ENCODE measurements around the gene SERPINB7. TPM values are rescaled to one million over a fixed set of nuclear protein-coding genes. Genes with fewer than 3 reads are reported as not detected.

SERPINB7 gene
- total and polyA plus RNA-seq, 2 of the 8 experiments (the other 6 are each of a cell fraction or from before 2014, with no cell fraction given): not detected

DNA sequence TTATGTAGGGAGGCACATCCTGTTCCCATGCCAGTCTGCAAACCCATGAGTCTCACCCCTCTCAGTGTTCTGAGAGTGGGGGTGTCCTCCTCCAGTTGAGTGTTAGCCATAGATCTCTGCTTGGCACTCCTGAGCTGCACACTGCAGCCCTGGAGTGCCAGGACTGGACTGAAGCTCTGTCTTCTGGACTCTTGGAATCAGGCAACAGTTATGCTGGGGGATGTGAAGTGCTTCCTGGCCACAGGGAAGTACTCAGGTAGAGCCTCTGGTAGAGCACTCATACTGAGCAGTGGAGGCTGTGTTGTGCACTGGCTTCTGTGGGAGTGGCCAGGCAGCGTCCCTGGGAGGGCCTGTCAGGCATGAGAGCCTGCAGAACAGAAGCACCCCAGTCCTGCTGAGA, 43.0 kb downstream of the SERPINB7 start:
- Histone ChIP-seq H3K4me1 (replicated peaks in 1 of 4; ENCODE audit: control insufficient read depth in 3 of 4, insufficient read depth in 4 of 4, low read length in 3 of 4) (no peaks in the 10 kb centered on the region), H4K5ac (ENCODE audit: insufficient read length, low read depth, low read length) (no peak overlapping the region), H3K9ac (replicated peaks in 1 of 4; ENCODE audit: extremely low read depth in 1 of 4, low read depth in 3 of 4, low read length in 3 of 4) (no peak overlapping the region), H3K4ac (replicated peaks; ENCODE audit: insufficient read length, low read depth, low read length) (no peak overlapping the region), H2BK12ac (ENCODE audit: low read depth, low read length) (no peak overlapping the region), H2BK5ac (ENCODE audit: low read depth, low read length) (no peak overlapping the region), H3K27ac (ENCODE audit: low read depth, low read length) (no peak overlapping the region), H2BK120ac (replicated peaks; ENCODE audit: low read depth, low read length) (no peak overlapping the region), H4K20me1 (replicated peaks in 1 of 2; ENCODE audit: control insufficient read depth in 1 of 2, insufficient read depth in 2 of 2, low read length in 2 of 2) (no peaks in the 10 kb centered on the region), H3K14ac (ENCODE audit: insufficient read length) (no peak overlapping the region), H3K36me3 (ENCODE audit: control insufficient read depth in 2 of 4, insufficient read depth in 4 of 4, low read length in 3 of 4) (no peaks in the 10 kb centered on the region), H4K8ac (ENCODE audit: extremely low read depth, insufficient read depth, low read length) (no peak overlapping the region), H2AFZ (ENCODE audit: low read length) (no peak overlapping the region), H2BK15ac (ENCODE audit: low read length) (no peak overlapping the region), H3K79me1 (ENCODE audit: low read depth, low read length) (no peaks in the 10 kb centered on the region), H3K23ac (ENCODE audit: insufficient read length) (no peak overlapping the region), H3K23me2 (ENCODE audit: low read depth, low read length) (no peaks in the 10 kb centered on the region), H3K79me2 (ENCODE audit: control insufficient read depth in 1 of 2, insufficient read depth in 2 of 2, low read length in 2 of 2) (no peaks in the 10 kb centered on the region), H3K4me3 (ENCODE audit: extremely low read depth in 1 of 4, insufficient read depth in 2 of 4, low read depth in 3 of 4, low read length in 4 of 4) (no peak overlapping the region), H3K9me3 (ENCODE audit: insufficient read depth in 2 of 2, low read depth in 1 of 2, low read length in 1 of 2) (no peaks in the 10 kb centered on the region), H2BK20ac (ENCODE audit: low read length) (no peak overlapping the region), H4K91ac (replicated peaks; ENCODE audit: insufficient read length, low read length) (no peak overlapping the region), H3K4me2 (ENCODE audit: insufficient read depth in 1 of 2, low read depth in 2 of 2, low read length in 2 of 2) (no peak overlapping the region), H3K56ac (replicated peaks; ENCODE audit: insufficient read length, low read depth, low read length) (no peak overlapping the region), H3K27me3 (replicated peaks in 1 of 4; ENCODE audit: control insufficient read depth in 3 of 4, extremely low read depth in 1 of 4, insufficient read depth in 3 of 4, low read length in 3 of 4) (no peaks in the 10 kb centered on the region), H3K18ac (ENCODE audit: extremely low read depth, low read length) (no peak overlapping the region), H2AK5ac (ENCODE audit: low read depth, low read length) (no peak overlapping the region)
- TF ChIP-seq SUZ12 (IDR thresholded peaks at IDR 0.05; ENCODE audit: low read length) (no peak), CHD2 (IDR thresholded peaks at IDR 0.05; ENCODE audit: low read length) (no peak), KDM4A (IDR thresholded peaks at IDR 0.05; ENCODE audit: low read depth, low read length, severe bottlenecking) (no peak), TAF7 (optimal IDR thresholded peaks at IDR 0.05; ENCODE audit: borderline replicate concordance, low read depth, low read length) (no peak), KDM1A (IDR thresholded peaks at IDR 0.05; ENCODE audit: borderline replicate concordance, low read length) (no peak), RNF2 (IDR thresholded peaks at IDR 0.05; ENCODE audit: borderline replicate concordance, low read depth, low read length, missing control alignments, poor library complexity, severe bottlenecking) (no peak)
- TF ChIP-seq, protein P1, sequence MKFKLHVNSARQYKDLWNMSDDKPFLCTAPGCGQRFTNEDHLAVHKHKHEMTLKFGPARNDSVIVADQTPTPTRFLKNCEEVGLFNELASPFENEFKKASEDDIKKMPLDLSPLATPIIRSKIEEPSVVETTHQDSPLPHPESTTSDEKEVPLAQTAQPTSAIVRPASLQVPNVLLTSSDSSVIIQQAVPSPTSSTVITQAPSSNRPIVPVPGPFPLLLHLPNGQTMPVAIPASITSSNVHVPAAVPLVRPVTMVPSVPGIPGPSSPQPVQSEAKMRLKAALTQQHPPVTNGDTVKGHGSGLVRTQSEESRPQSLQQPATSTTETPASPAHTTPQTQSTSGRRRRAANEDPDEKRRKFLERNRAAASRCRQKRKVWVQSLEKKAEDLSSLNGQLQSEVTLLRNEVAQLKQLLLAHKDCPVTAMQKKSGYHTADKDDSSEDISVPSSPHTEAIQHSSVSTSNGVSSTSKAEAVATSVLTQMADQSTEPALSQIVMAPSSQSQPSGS (IDR thresholded peaks at IDR 0.05; ENCODE audit: low read length): no peak
- TF ChIP-seq, protein P2, sequence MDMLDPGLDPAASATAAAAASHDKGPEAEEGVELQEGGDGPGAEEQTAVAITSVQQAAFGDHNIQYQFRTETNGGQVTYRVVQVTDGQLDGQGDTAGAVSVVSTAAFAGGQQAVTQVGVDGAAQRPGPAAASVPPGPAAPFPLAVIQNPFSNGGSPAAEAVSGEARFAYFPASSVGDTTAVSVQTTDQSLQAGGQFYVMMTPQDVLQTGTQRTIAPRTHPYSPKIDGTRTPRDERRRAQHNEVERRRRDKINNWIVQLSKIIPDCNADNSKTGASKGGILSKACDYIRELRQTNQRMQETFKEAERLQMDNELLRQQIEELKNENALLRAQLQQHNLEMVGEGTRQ (IDR thresholded peaks at IDR 0.05; ENCODE audit: low read length): no peak
- ChIA-PET POLR2A (ENCODE audit: partially characterized antibody) (no interaction called here), CTCF (ENCODE audit: partially characterized antibody) (interaction anchor here (1.0 to 4.3 kb wide), 6 partner anchors 8 to 312 kb away, joined by 3 to 21 read pairs (median 4); no protein-coding TSS in a partner anchor)
- FAIRE-seq (no peak), DNase-seq (ENCODE audit: low read depth in 1 of 2, low spot score in 2 of 2) (no peak)
- 92% methylated on average over 1 of the region's 1 CpG; no CpG with 5 or more reads in 1 of the 2 experiments for WGBS, 2 experiments (ENCODE audit: extremely low coverage in 1 of 2, insufficient coverage in 1 of 2, insufficient read length in 1 of 2, insufficient replicate concordance in 2 of 2, low coverage in 1 of 2, low lambda C conversion rate in 2 of 2, missing lambda C conversion rate in 1 of 2)

Measured in H1 (cell line).